HL-60 (cell line): ENCODE measurements around the gene DDO.

Experiments used
- GABPA ChIP-seq: IDR thresholded peaks from 2 replicates; pipeline ENCODE4 v1.6.1; 2012; ENCODE audit warnings: low read depth
- POLR2AphosphoS5 ChIP-seq: IDR thresholded peaks from 2 replicates; pipeline ENCODE4 v1.6.1; 2012; ENCODE audit warnings: low read depth
- TF ChIP-seq, protein P1 (sequence below): IDR thresholded peaks from one replicate; pipeline ENCODE4 v1.5.1; 2011; ENCODE audit warnings: low read length, control low read depth, inconsistent platforms; ENCODE audit not compliant: insufficient read depth
- TF ChIP-seq, protein P2 (sequence below): IDR thresholded peaks from 2 replicates; pipeline ENCODE4 v1.6.1; 2012; ENCODE audit warnings: low read depth; ENCODE audit not compliant: insufficient replicate concordance

DNA sequence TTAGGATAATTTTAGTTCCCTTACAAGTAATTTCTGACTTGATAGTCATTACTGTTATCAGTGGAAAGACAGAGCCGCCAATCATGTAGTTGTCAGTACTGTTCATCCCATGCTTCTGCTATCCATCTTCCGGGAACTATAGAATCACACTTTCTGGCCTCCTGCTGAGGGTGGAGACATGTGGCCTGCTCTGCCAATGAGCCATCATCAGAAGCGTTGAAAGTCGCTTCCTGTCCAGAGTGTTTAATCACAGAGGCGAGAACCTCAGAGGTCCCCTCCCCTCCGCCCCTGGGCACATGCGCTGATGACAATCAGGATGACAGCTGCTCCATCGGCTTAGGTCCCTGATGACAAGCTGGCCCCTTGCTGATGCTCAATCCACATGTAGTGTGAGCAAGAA, 3.0 kb downstream of the DDO start:
- TF ChIP-seq, protein P1, sequence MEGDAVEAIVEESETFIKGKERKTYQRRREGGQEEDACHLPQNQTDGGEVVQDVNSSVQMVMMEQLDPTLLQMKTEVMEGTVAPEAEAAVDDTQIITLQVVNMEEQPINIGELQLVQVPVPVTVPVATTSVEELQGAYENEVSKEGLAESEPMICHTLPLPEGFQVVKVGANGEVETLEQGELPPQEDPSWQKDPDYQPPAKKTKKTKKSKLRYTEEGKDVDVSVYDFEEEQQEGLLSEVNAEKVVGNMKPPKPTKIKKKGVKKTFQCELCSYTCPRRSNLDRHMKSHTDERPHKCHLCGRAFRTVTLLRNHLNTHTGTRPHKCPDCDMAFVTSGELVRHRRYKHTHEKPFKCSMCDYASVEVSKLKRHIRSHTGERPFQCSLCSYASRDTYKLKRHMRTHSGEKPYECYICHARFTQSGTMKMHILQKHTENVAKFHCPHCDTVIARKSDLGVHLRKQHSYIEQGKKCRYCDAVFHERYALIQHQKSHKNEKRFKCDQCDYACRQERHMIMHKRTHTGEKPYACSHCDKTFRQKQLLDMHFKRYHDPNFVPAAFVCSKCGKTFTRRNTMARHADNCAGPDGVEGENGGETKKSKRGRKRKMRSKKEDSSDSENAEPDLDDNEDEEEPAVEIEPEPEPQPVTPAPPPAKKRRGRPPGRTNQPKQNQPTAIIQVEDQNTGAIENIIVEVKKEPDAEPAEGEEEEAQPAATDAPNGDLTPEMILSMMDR, result no peak
- TF ChIP-seq POLR2AphosphoS5 (no peak), GABPA (no peak)
- TF ChIP-seq, protein P2, sequence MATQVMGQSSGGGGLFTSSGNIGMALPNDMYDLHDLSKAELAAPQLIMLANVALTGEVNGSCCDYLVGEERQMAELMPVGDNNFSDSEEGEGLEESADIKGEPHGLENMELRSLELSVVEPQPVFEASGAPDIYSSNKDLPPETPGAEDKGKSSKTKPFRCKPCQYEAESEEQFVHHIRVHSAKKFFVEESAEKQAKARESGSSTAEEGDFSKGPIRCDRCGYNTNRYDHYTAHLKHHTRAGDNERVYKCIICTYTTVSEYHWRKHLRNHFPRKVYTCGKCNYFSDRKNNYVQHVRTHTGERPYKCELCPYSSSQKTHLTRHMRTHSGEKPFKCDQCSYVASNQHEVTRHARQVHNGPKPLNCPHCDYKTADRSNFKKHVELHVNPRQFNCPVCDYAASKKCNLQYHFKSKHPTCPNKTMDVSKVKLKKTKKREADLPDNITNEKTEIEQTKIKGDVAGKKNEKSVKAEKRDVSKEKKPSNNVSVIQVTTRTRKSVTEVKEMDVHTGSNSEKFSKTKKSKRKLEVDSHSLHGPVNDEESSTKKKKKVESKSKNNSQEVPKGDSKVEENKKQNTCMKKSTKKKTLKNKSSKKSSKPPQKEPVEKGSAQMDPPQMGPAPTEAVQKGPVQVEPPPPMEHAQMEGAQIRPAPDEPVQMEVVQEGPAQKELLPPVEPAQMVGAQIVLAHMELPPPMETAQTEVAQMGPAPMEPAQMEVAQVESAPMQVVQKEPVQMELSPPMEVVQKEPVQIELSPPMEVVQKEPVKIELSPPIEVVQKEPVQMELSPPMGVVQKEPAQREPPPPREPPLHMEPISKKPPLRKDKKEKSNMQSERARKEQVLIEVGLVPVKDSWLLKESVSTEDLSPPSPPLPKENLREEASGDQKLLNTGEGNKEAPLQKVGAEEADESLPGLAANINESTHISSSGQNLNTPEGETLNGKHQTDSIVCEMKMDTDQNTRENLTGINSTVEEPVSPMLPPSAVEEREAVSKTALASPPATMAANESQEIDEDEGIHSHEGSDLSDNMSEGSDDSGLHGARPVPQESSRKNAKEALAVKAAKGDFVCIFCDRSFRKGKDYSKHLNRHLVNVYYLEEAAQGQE, result no peak
